ENCODE results near the gene LGALS7. TPM values are rescaled to one million over a fixed set of nuclear protein-coding genes. Genes with fewer than 3 reads are reported as not detected.
"Not testable (repeated sequence)": the region's sequence is repeated elsewhere in the genome, so short reads cannot be mapped to it uniquely, and the experiment has no call there.

LGALS7 gene
- total RNA-seq, 2 experiments from 2014 or later, result not detected

GRCh38 chr19:38759590-38760003 is 13.7 kb downstream of the LGALS7 start:
- Histone ChIP-seq H3K9me3 (ENCODE audit: control insufficient read depth in 1 of 2, insufficient read depth in 1 of 2, low read length in 2 of 2) (peaks cover 0 to 8% of the 10 kb centered on the region in 2 experiments), H3K36me3 (ENCODE audit: insufficient read depth, low read length) (no peaks in the 10 kb centered on the region), H3K4me1 (ENCODE audit: insufficient read depth, low read length) (peaks cover 7% of the 10 kb centered on the region), H3K4me3 (ENCODE audit: low read length) (no peak overlapping the region), H3K27ac (ENCODE audit: low read depth in 1 of 2, low read length in 2 of 2) (no peak overlapping the region), H3K27me3 (ENCODE audit: control insufficient read depth in 1 of 2, insufficient read depth in 2 of 2, low read length in 2 of 2) (no peaks in the 10 kb centered on the region)
- ChIA-PET POLR2A (no interaction called here), CTCF (interaction anchor here (0.8 kb wide), 1 partner anchor 10 kb away, joined by 3 read pairs; no protein-coding TSS in a partner anchor)
- DNase-seq (no peak), ATAC-seq (ENCODE audit: poor library complexity) (no peak)
- Mint-ChIP-seq H3K4me1 (ENCODE audit: low read depth) (no peaks in the 10 kb centered on the region), H3K27me3 (no peaks in the 10 kb centered on the region), H3K27ac (no peak overlapping the region), H3K36me3 (ENCODE audit: low read depth) (no peaks in the 10 kb centered on the region), H3K9me3 (no peaks in the 10 kb centered on the region), H3K4me3 (no peak overlapping the region)
- intact Hi-C loops (cut with DNase I, micrococcal nuclease), result no loop called here
- no peak for TF ChIP-seq CTCF (IDR thresholded peaks at IDR 0.05)

GRCh38 chr19:38754196-38754595 is 19.1 kb downstream of the LGALS7 start:
- H3K4me3 Mint-ChIP-seq; ATAC-seq (ENCODE audit: poor library complexity); H3K27ac Mint-ChIP-seq; H3K27me3 Mint-ChIP-seq; H3K9me3 ChIP-seq (ENCODE audit: control insufficient read depth in 1 of 2, insufficient read depth in 1 of 2, low read length in 2 of 2); POLR2A ChIA-PET; H3K9me3 Mint-ChIP-seq; CTCF ChIA-PET; H3K27ac ChIP-seq (ENCODE audit: low read depth in 1 of 2, low read length in 2 of 2); H3K27me3 ChIP-seq (ENCODE audit: control insufficient read depth in 1 of 2, insufficient read depth in 2 of 2, low read length in 2 of 2); H3K4me1 ChIP-seq (ENCODE audit: insufficient read depth, low read length); H3K4me3 ChIP-seq (ENCODE audit: low read length); DNase-seq; intact Hi-C loops (cut with DNase I, micrococcal nuclease); H3K36me3 ChIP-seq (ENCODE audit: insufficient read depth, low read length); H3K4me1 Mint-ChIP-seq (ENCODE audit: low read depth); H3K36me3 Mint-ChIP-seq (ENCODE audit: low read depth): not testable (repeated sequence)

- CTCF ChIA-PET; H3K4me3 Mint-ChIP-seq; H3K36me3 Mint-ChIP-seq (ENCODE audit: low read depth): not testable (repeated sequence)
These were observed 19.5 kb downstream of the LGALS7 start for GRCh38 chr19:38753783-38754182.

GRCh38 chr19:38745316-38745715 is 28.0 kb downstream of the LGALS7 start:
- Mint-ChIP-seq H3K4me3 (no peak overlapping the region), H3K36me3 (ENCODE audit: low read depth) (no peaks in the 10 kb centered on the region), H3K9me3 (no peaks in the 10 kb centered on the region), H3K27me3 (peaks cover 1% of the 10 kb centered on the region), H3K27ac (no peak overlapping the region), H3K4me1 (ENCODE audit: low read depth) (no peaks in the 10 kb centered on the region)
- ChIA-PET POLR2A (no interaction called here), CTCF (no interaction called here)
- Histone ChIP-seq H3K4me3 (ENCODE audit: low read length) (no peak overlapping the region), H3K9me3 (ENCODE audit: control insufficient read depth in 1 of 2, insufficient read depth in 1 of 2, low read length in 2 of 2) (no peaks in the 10 kb centered on the region), H3K36me3 (ENCODE audit: insufficient read depth, low read length) (no peaks in the 10 kb centered on the region), H3K27me3 (ENCODE audit: control insufficient read depth in 1 of 2, insufficient read depth in 2 of 2, low read length in 2 of 2) (no peaks in the 10 kb centered on the region), H3K27ac (ENCODE audit: low read depth in 1 of 2, low read length in 2 of 2) (no peak overlapping the region), H3K4me1 (ENCODE audit: insufficient read depth, low read length) (peaks cover 5% of the 10 kb centered on the region)
- DNase-seq (no peak), ATAC-seq (ENCODE audit: poor library complexity) (no peak)
- intact Hi-C loops (cut with DNase I, micrococcal nuclease), result no loop called here
- no peak for TF ChIP-seq CTCF (IDR thresholded peaks at IDR 0.05)

More at GRCh38 chr19:38753783-38754182, 19.5 kb downstream of the LGALS7 start:
- H3K27me3 ChIP-seq (ENCODE audit: control insufficient read depth in 1 of 2, insufficient read depth in 2 of 2, low read length in 2 of 2); H3K27ac ChIP-seq (ENCODE audit: low read depth in 1 of 2, low read length in 2 of 2); H3K4me1 Mint-ChIP-seq (ENCODE audit: low read depth); H3K27me3 Mint-ChIP-seq; H3K36me3 ChIP-seq (ENCODE audit: insufficient read depth, low read length); ATAC-seq (ENCODE audit: poor library complexity); DNase-seq; H3K4me3 ChIP-seq (ENCODE audit: low read length); H3K27ac Mint-ChIP-seq; intact Hi-C loops (cut with DNase I, micrococcal nuclease); H3K9me3 Mint-ChIP-seq; H3K9me3 ChIP-seq (ENCODE audit: control insufficient read depth in 1 of 2, insufficient read depth in 1 of 2, low read length in 2 of 2); H3K4me1 ChIP-seq (ENCODE audit: insufficient read depth, low read length); POLR2A ChIA-PET: not testable (repeated sequence)

All from CD4-positive, alpha-beta T cell (primary cell).